H1 (cell line): Measurements from ENCODE around the gene STPG1. TPM values are rescaled to one million over a fixed set of nuclear protein-coding genes. Genes with fewer than 3 reads are reported as not detected.

Source experiments
- CTCF ChIA-PET: fragments of 300-600 bp; sonication (Branson Sonifier 250); formaldehyde crosslinking; loops from one replicate; lab custom pipeline; 2021; ENCODE audit not compliant: partially characterized antibody; lab: Charles Lee
- POLR2A ChIA-PET: fragments of 300-600 bp; sonication (Branson Sonifier 250); formaldehyde crosslinking; loops from one replicate; lab custom pipeline; 2021; ENCODE audit warnings: inconsistent platforms; ENCODE audit not compliant: partially characterized antibody; lab: Charles Lee
- DNase-seq, 2 experiments: peaks; one replicate each; pipeline versions ENCODE4 v3.0.0 to v3.0.0-alpha.2; 2010 to 2022; ENCODE audit warnings: low spot score in 2 of 2, low read depth in 1 of 2, mixed read lengths in 1 of 2
- FAIRE-seq: peaks from 2 replicates; lab custom pipeline; 2011; peaks lifted over from hg19 to GRCh38; lab: Jason Lieb, UNC
- H2AFZ ChIP-seq: 2 replicates; pipeline ENCODE4 v1.8.1; 2012; ENCODE audit warnings: low read length, inconsistent platforms
- H2AK5ac ChIP-seq: 2 replicates; pipeline ENCODE4 v1.6.1; 2013; ENCODE audit warnings: low read depth, low read length
- H2BK120ac ChIP-seq: replicated peaks from 2 replicates; pipeline ENCODE3; 2013; ENCODE audit warnings: low read depth, low read length, inconsistent platforms
- H2BK12ac ChIP-seq: 2 replicates; pipeline ENCODE4 v1.6.1; 2013; ENCODE audit warnings: low read depth, low read length
- H2BK15ac ChIP-seq: 2 replicates; pipeline ENCODE4 v1.6.1; 2013; ENCODE audit warnings: low read length
- H2BK20ac ChIP-seq: 2 replicates; pipeline ENCODE4 v1.6.1; 2013; ENCODE audit warnings: low read length
- H2BK5ac ChIP-seq: 2 replicates; pipeline ENCODE4 v1.6.1; 2013; ENCODE audit warnings: low read depth, low read length
- H3K14ac ChIP-seq: 2 replicates; pipeline ENCODE4 v1.6.1; 2013; ENCODE audit warnings: inconsistent platforms; ENCODE audit not compliant: insufficient read length
- H3K18ac ChIP-seq: 2 replicates; pipeline ENCODE4 v1.6.1; 2013; ENCODE audit warnings: low read length; ENCODE audit errors: extremely low read depth
- H3K23ac ChIP-seq: 2 replicates; pipeline ENCODE4 v1.6.1; 2013; ENCODE audit warnings: inconsistent platforms; ENCODE audit not compliant: insufficient read length
- H3K23me2 ChIP-seq: 2 replicates; pipeline ENCODE4 v1.6.1; 2013; ENCODE audit warnings: low read depth, low read length
- H3K27ac ChIP-seq: 2 replicates; pipeline ENCODE4 v1.6.1; 2011; ENCODE audit warnings: low read depth, low read length, inconsistent platforms
- H3K27me3 ChIP-seq, 4 experiments: replicated peaks in 1 of 4; 1 replicate in 1 of 4; 2 replicates in 3 of 4; pipeline versions ENCODE4 v1.6.1 to v1.8.1; 2011 to 2013; ENCODE audit warnings: low read length in 3 of 4, mild to moderate bottlenecking in 3 of 4, inconsistent platforms in 2 of 4, mixed read lengths in 2 of 4, moderate library complexity in 1 of 4; ENCODE audit not compliant: control insufficient read depth in 3 of 4, insufficient read depth in 3 of 4; ENCODE audit errors: extremely low read depth in 1 of 4
- H3K36me3 ChIP-seq, 4 experiments: 2 replicates each; pipeline versions ENCODE4 v1.6.1 to v1.8.1; 2011 to 2013; ENCODE audit warnings: mild to moderate bottlenecking in 4 of 4, low read length in 3 of 4, moderate library complexity in 2 of 4, control low read depth in 1 of 4, inconsistent platforms in 1 of 4; ENCODE audit not compliant: insufficient read depth in 4 of 4, control insufficient read depth in 2 of 4
- H3K4ac ChIP-seq: replicated peaks from 2 replicates; pipeline ENCODE3; 2013; ENCODE audit warnings: low read length, low read depth, mixed read lengths, inconsistent platforms; ENCODE audit not compliant: insufficient read length
- H3K4me1 ChIP-seq, 4 experiments: replicated peaks in 1 of 4; 1 replicate in 1 of 4; 2 replicates in 3 of 4; pipeline versions ENCODE4 v1.6.1 to v1.8.1; 2011 to 2013; ENCODE audit warnings: low read length in 3 of 4, inconsistent platforms in 2 of 4, mixed read lengths in 1 of 4; ENCODE audit not compliant: insufficient read depth in 4 of 4, control insufficient read depth in 3 of 4
- H3K4me2 ChIP-seq, 2 experiments: 2 replicates each; pipeline versions ENCODE4 v1.6.1 to v1.8.1; 2011 to 2013; ENCODE audit warnings: low read depth in 2 of 2, low read length in 2 of 2, control low read depth in 1 of 2, inconsistent platforms in 1 of 2, mild to moderate bottlenecking in 1 of 2; ENCODE audit not compliant: insufficient read depth in 1 of 2
- H3K4me3 ChIP-seq, 4 experiments: fragments of 200-600, 300-600 bp in 1 of 4; sonication (generic), shearing (Covaris generic), sonication (Bioruptor Twin) in 1 of 4; 2 replicates each; pipeline versions ENCODE4 v1.5.1 to v1.8.1; 2011 to 2016; ENCODE audit warnings: low read length in 4 of 4, low read depth in 3 of 4, control low read depth in 2 of 4, inconsistent platforms in 2 of 4, mild to moderate bottlenecking in 2 of 4, mixed read lengths in 1 of 4, moderate library complexity in 1 of 4; ENCODE audit not compliant: insufficient read depth in 2 of 4; ENCODE audit errors: extremely low read depth in 1 of 4
- H3K56ac ChIP-seq: replicated peaks from 2 replicates; pipeline ENCODE3; 2013; ENCODE audit warnings: low read depth, mild to moderate bottlenecking, mixed read lengths, low read length, inconsistent platforms; ENCODE audit not compliant: insufficient read length
- H3K79me1 ChIP-seq: 2 replicates; pipeline ENCODE4 v1.6.1; 2013; ENCODE audit warnings: low read depth, low read length, control low read depth
- H3K79me2 ChIP-seq, 2 experiments: 2 replicates each; pipeline versions ENCODE4 v1.6.1 to v1.8.1; 2012 to 2013; ENCODE audit warnings: low read length in 2 of 2, mild to moderate bottlenecking in 2 of 2, inconsistent platforms in 1 of 2; ENCODE audit not compliant: insufficient read depth in 2 of 2, control insufficient read depth in 1 of 2
- H3K9ac ChIP-seq, 4 experiments: replicated peaks in 1 of 4; 1 replicate in 1 of 4; 2 replicates in 3 of 4; pipeline versions ENCODE4 v1.6.1 to v1.8.1; 2011 to 2013; ENCODE audit warnings: low read depth in 3 of 4, low read length in 3 of 4, control low read depth in 2 of 4, mild to moderate bottlenecking in 2 of 4, moderate library complexity in 2 of 4, inconsistent platforms in 1 of 4; ENCODE audit errors: extremely low read depth in 1 of 4
- H3K9me3 ChIP-seq, 2 experiments: 2 replicates each; pipeline versions ENCODE4 v1.6.1 to v1.8.1; 2012 to 2013; ENCODE audit warnings: mild to moderate bottlenecking in 2 of 2, moderate library complexity in 2 of 2, control low read depth in 1 of 2, inconsistent platforms in 1 of 2, low read depth in 1 of 2, low read length in 1 of 2, mixed read lengths in 1 of 2; ENCODE audit not compliant: insufficient read depth in 2 of 2
- H4K20me1 ChIP-seq, 2 experiments: replicated peaks in 1 of 2; 2 replicates each; pipeline versions ENCODE3 to v1.8.1; 2011 to 2013; ENCODE audit warnings: inconsistent platforms in 2 of 2, low read length in 2 of 2, mild to moderate bottlenecking in 1 of 2; ENCODE audit not compliant: insufficient read depth in 2 of 2, control insufficient read depth in 1 of 2
- H4K5ac ChIP-seq: 2 replicates; pipeline ENCODE4 v1.6.1; 2013; ENCODE audit warnings: low read length, low read depth, mixed read lengths, inconsistent platforms; ENCODE audit not compliant: insufficient read length
- H4K8ac ChIP-seq: 2 replicates; pipeline ENCODE4 v1.8.0; 2013; ENCODE audit warnings: mild to moderate bottlenecking, moderate library complexity, low read length, inconsistent platforms; ENCODE audit not compliant: insufficient read depth; ENCODE audit errors: extremely low read depth
- H4K91ac ChIP-seq: replicated peaks from 2 replicates; pipeline ENCODE3; 2013; ENCODE audit warnings: low read length, mixed read lengths, inconsistent platforms; ENCODE audit not compliant: insufficient read length
- ASH2L ChIP-seq: fragments of 200-600, 300-600 bp; sonication (generic); IDR thresholded peaks from one replicate; pipeline ENCODE4 v1.7.1; 2017; ENCODE audit warnings: low read length
- ATF2 ChIP-seq: IDR thresholded peaks from 2 replicates; pipeline ENCODE4 v1.6.1; 2012; ENCODE audit warnings: low read length, inconsistent platforms
- BACH1 ChIP-seq: IDR thresholded peaks from 2 replicates; pipeline ENCODE4 v1.6.1; 2012; ENCODE audit warnings: low read length, improper control_type of control experiment
- BCL11A ChIP-seq, 2 experiments: IDR thresholded peaks; one replicate each; pipeline ENCODE4 v1.6.1; 2011; ENCODE audit warnings: low read depth in 2 of 2, low read length in 2 of 2, mild to moderate bottlenecking in 2 of 2
- HDAC6 ChIP-seq: IDR thresholded peaks from one replicate; pipeline ENCODE4 v1.7.1; 2012; ENCODE audit warnings: low read depth, mild to moderate bottlenecking, inconsistent platforms, low read length, moderate library complexity
- KDM4A ChIP-seq: IDR thresholded peaks from one replicate; pipeline ENCODE4 v1.7.1; 2012; ENCODE audit warnings: low read depth, mild to moderate bottlenecking, moderate library complexity, low read length, inconsistent platforms; ENCODE audit not compliant: severe bottlenecking
- KDM5A ChIP-seq: fragments of 200-600 bp; IDR thresholded peaks from 2 replicates; pipeline ENCODE4 v1.7.1; 2012; ENCODE audit warnings: mild to moderate bottlenecking, low read length, inconsistent platforms, mixed read lengths
- POU5F1 ChIP-seq: IDR thresholded peaks from 2 replicates; pipeline ENCODE4 v1.6.1; 2011; ENCODE audit warnings: low read depth, mild to moderate bottlenecking, low read length, moderate library complexity
- RBBP5 ChIP-seq: IDR thresholded peaks from 2 replicates; pipeline ENCODE4 v1.7.1; 2012; ENCODE audit warnings: low read depth, mild to moderate bottlenecking, inconsistent platforms, low read length, moderate library complexity, borderline replicate concordance
- RFX5 ChIP-seq: IDR thresholded peaks from 2 replicates; pipeline ENCODE4 v1.6.1; 2011; ENCODE audit warnings: low read depth, low read length, improper control_type of control experiment, borderline replicate concordance
- RNF2 ChIP-seq: fragments of 200-900, 300-1000 bp; sonication (generic); IDR thresholded peaks from 2 replicates; pipeline ENCODE4 v1.7.1; 2016; ENCODE audit warnings: borderline replicate concordance, low read depth, mild to moderate bottlenecking, antibody characterized with exemption, low read length; ENCODE audit not compliant: poor library complexity, severe bottlenecking; ENCODE audit errors: missing control alignments
- SAP30 ChIP-seq: fragments of 300-600 bp; sonication (generic); IDR thresholded peaks from 2 replicates; pipeline ENCODE4 v1.7.1; 2012; ENCODE audit warnings: low read length, moderate library complexity, mild to moderate bottlenecking, inconsistent platforms; ENCODE audit not compliant: insufficient read depth, insufficient replicate concordance
- SRF ChIP-seq: IDR thresholded peaks from 2 replicates; pipeline ENCODE4 v1.6.1; 2011; ENCODE audit warnings: mild to moderate bottlenecking, low read depth, low read length, moderate library complexity
- WGBS, 2 experiments: shearing (Covaris generic) in 1 of 2; methylation state at CpG; one replicate each; pipeline versions ENCODE4 v1.1.6 to v1.1.7; 2013 to 2015; ENCODE audit warnings: low lambda C conversion rate in 2 of 2, mixed read lengths in 2 of 2, inconsistent platforms in 1 of 2, low coverage in 1 of 2, missing lambda C conversion rate in 1 of 2; ENCODE audit not compliant: insufficient replicate concordance in 2 of 2, insufficient coverage in 1 of 2, insufficient read length in 1 of 2; ENCODE audit errors: extremely low coverage in 1 of 2, missing lambda C conversion rate in 1 of 2; 5-methylcytosine and 5-hydroxymethylcytosine counted together
- polyA plus RNA-seq, 7 experiments: library from polyadenylated mRNA; depleted of rRNA in 3 of 7; stranded (reverse) in 5 of 7; unstranded in 2 of 7; fragments of >200 nt in 5 of 7; fragments of 200-250 nt in 2 of 7; gene quantifications; 1 replicate in 5 of 7; 2 replicates in 1 of 7; 4 replicates in 1 of 7; pipeline versions ENCODE4 v1.2.1 to v1.2.3, GENCODE V29; 2011 to 2013; ENCODE audit warnings: missing spikeins in 2 of 7, mixed read lengths in 2 of 7
- total RNA-seq: library from RNA; stranded (reverse); fragmentation: NEBNext Ultra II Directional; extraction: Animal tissue kit (Norgen Biotek cat#: 25700); gene quantifications from 2 replicates; pipeline ENCODE4 v1.2.1, GENCODE V29; 2021

Gene STPG1
- total and polyA plus RNA-seq, 2 of the 8 experiments (the other 6 are each of a cell fraction or from before 2014, with no cell fraction given) = 10.3 to 11.2 TPM

- no peak for FAIRE-seq
- H3K27me3 ChIP-seq = no peaks in the 10 kb centered on the region
- TF ChIP-seq BACH1 = no peak
- TF ChIP-seq KDM4A = no peak
- no peak for TF ChIP-seq BCL11A (IDR thresholded peaks at IDR 0.05; ENCODE audit: low read depth in 2 of 2, low read length in 2 of 2)
- TF ChIP-seq POU5F1 = no peak
- no peak for TF ChIP-seq ASH2L
- no peak for TF ChIP-seq RBBP5
- no peak for TF ChIP-seq HDAC6
- TF ChIP-seq SRF = no peak
- TF ChIP-seq ATF2 = no peak
- no peak for TF ChIP-seq SAP30
- TF ChIP-seq RFX5 = no peak
- TF ChIP-seq RNF2 = no peak
- TF ChIP-seq KDM5A = no peak
These were observed 44.4 kb downstream of the STPG1 start for GRCh38 chr1:24369199-24369598.

More at GRCh38 chr1:24369199-24369598, 44.4 kb downstream of the STPG1 start:
- Histone ChIP-seq H3K4me1 (no peaks in the 10 kb centered on the region; a peak in 2 of 7 replicates), H4K5ac (no peak overlapping the region), H3K4ac (no peak overlapping the region), H3K18ac (no peak overlapping the region), H3K79me2 (no peaks in the 10 kb centered on the region), H2BK20ac (no peak overlapping the region), H3K79me1 (no peaks in the 10 kb centered on the region), H2AFZ (no peak overlapping the region), H4K20me1 (no peaks in the 10 kb centered on the region), H2BK15ac (no peak overlapping the region), H3K23ac (no peak overlapping the region), H3K9ac (no peak overlapping the region), H2BK5ac (no peak overlapping the region), H2BK120ac (no peak overlapping the region), H2BK12ac (no peak overlapping the region), H3K27ac (no peak overlapping the region), H3K23me2 (no peaks in the 10 kb centered on the region), H3K56ac (no peak overlapping the region), H3K36me3 (no peaks in the 10 kb centered on the region), H3K9me3 (no peaks in the 10 kb centered on the region), H4K8ac (no peak overlapping the region), H2AK5ac (no peak overlapping the region), H3K4me3 (no peak overlapping the region), H3K14ac (no peak overlapping the region), H4K91ac (no peak overlapping the region), H3K4me2 (no peak overlapping the region)
- CTCF ChIA-PET = interaction anchor here (1.4 to 5.5 kb wide), 5 partner anchors 15 to 170 kb away, joined by 7 to 51 read pairs (median 12); no protein-coding TSS in a partner anchor
- WGBS, 2 experiments = 95% methylated on average over 4 of the region's 4 CpGs; no CpG with 5 or more reads in 1 of the 2 experiments
- DNase-seq = no peak
- POLR2A ChIA-PET = no interaction called here
